ENCODE data around the gene FARP1. TPM values are rescaled to one million over a fixed set of nuclear protein-coding genes. Genes with fewer than 3 reads are reported as not detected.

The FARP1 gene
- total RNA-seq, 4 donors from 2014 or later = 21.2 to 56.5 (median 35.1) TPM

DNA sequence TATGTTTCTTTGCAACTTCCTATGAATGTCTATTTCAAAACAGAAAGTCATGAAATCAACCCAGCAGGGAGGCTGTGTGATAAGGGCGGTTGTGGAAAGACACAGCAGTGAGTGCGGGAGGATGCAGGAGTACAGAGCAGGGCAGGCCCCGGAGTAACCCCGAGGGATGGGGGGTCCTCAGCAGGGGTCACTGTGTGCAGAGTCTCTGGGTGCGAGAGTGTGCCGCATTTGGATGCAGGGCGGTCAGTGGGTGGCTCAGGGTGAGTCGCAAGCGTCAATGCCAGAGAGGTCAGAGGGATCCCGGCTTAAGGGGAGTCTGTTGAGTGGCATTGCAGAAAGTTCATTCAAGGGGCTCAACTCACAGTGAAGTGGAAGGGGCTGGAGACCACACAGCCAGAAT, 286.2 kb downstream of the FARP1 start:
- 81% methylated on average over 10 of the region's 10 CpGs for WGBS
- no peaks in the 10 kb centered on the region for H3K9me3 ChIP-seq
- H3K4me3 ChIP-seq = no peak overlapping the region
- no peak for DNase-seq (ENCODE audit: extremely low spot score)
- H3K4me1 ChIP-seq = no peaks in the 10 kb centered on the region
- H3K36me3 ChIP-seq = peaks cover 3 to 41% (median 27%) of the 10 kb centered on the region in 4 donors
- intact Hi-C loops (cut with DNase I) = no loop called here
- no peak overlapping the region for H3K27ac ChIP-seq (replicated peaks in 1 of 4)
- TF ChIP-seq EP300 (IDR thresholded peaks at IDR 0.05) (no peak), CTCF (IDR thresholded peaks at IDR 0.05) (no peak), POLR2A (IDR thresholded peaks at IDR 0.05; ENCODE audit: low read depth) (no peak), POLR2AphosphoS5 (IDR thresholded peaks at IDR 0.05) (no peak)
- H3K27me3 ChIP-seq = no peaks in the 10 kb centered on the region

DNA sequence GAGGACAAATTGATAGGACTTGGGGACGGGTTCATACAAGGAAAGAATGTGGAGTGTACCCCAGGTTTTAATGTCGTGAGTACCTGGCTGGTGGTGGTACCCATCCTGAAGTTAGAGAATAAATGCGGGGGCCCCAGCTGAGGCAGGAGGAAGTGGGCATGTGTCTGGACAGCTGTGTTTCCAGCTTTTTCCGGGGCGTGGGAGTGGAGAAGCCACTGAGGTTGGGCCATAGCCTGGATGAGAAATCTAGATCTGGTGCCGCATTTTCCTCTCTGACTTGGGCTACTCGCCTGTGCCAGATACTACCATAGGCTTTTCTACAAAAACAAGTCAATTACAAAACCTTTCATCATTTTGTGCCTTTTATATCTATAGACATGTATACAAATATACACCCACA, 286.6 kb downstream of the FARP1 start:
- no peak overlapping the region for H3K4me3 ChIP-seq
- no peak for TF ChIP-seq POLR2A (IDR thresholded peaks at IDR 0.05; ENCODE audit: low read depth)
- TF ChIP-seq EP300 (IDR thresholded peaks at IDR 0.05) = no peak
- TF ChIP-seq POLR2AphosphoS5 (IDR thresholded peaks at IDR 0.05) = no peak
- no peak for TF ChIP-seq CTCF (IDR thresholded peaks at IDR 0.05)
- no peaks in the 10 kb centered on the region for H3K9me3 ChIP-seq
- H3K27ac ChIP-seq (replicated peaks in 1 of 4) = no peak overlapping the region
- intact Hi-C loops (cut with DNase I) = no loop called here
- peaks cover 3 to 38% (median 24%) of the 10 kb centered on the region in 4 donors for H3K36me3 ChIP-seq
- 86% methylated on average over 7 of the region's 7 CpGs for WGBS
- no peaks in the 10 kb centered on the region for H3K27me3 ChIP-seq
- no peaks in the 10 kb centered on the region for H3K4me1 ChIP-seq
- DNase-seq (ENCODE audit: extremely low spot score) = no peak

GRCh38 chr13:98429977-98430736, 287.3 kb downstream of the FARP1 start:
- no peak overlapping the region for H3K27ac ChIP-seq (replicated peaks in 1 of 4)
- no peaks in the 10 kb centered on the region for H3K27me3 ChIP-seq
- TF ChIP-seq POLR2A (IDR thresholded peaks at IDR 0.05; ENCODE audit: low read depth) (no peak), EP300 (IDR thresholded peaks at IDR 0.05) (no peak)
- intact Hi-C loops (cut with DNase I) = loop anchor here (10.0 kb wide), 1 partner anchor 285 kb away; the partner anchor contains the start of gene FARP1
- 79% methylated on average over 11 of the region's 11 CpGs for WGBS
- no peaks in the 10 kb centered on the region for H3K4me1 ChIP-seq
- H3K4me3 ChIP-seq = no peak overlapping the region
- no peaks in the 10 kb centered on the region for H3K9me3 ChIP-seq
- H3K36me3 ChIP-seq = peaks cover 3 to 32% (median 21%) of the 10 kb centered on the region in 4 donors
- no peak for DNase-seq (ENCODE audit: extremely low spot score)

- whole genome bisulfite sequencing = 95% methylated on average over 11 of the region's 11 CpGs
- intact Hi-C loops (cut with DNase I) = loop anchor here (10.0 kb wide), 1 partner anchor 288 kb away; the partner anchor contains the start of gene FARP1
- Histone ChIP-seq H3K27ac (replicated peaks in 1 of 4) (no peak overlapping the region), H3K4me1 (no peaks in the 10 kb centered on the region), H3K9me3 (no peaks in the 10 kb centered on the region), H3K27me3 (no peaks in the 10 kb centered on the region), H3K36me3 (peaks cover 0 to 24% (median 16%) of the 10 kb centered on the region in 4 donors), H3K4me3 (no peak overlapping the region)
- TF ChIP-seq POLR2AphosphoS5 (IDR thresholded peaks at IDR 0.05) = no peak
- no peak for TF ChIP-seq EP300 (IDR thresholded peaks at IDR 0.05)
- no peak for DNase-seq (ENCODE audit: extremely low spot score)
These were observed 289.7 kb downstream of the FARP1 start for GRCh38 chr13:98432638-98433037.

GRCh38 chr13:98433654-98434053, 290.8 kb downstream of the FARP1 start:
- H3K9me3 ChIP-seq = no peaks in the 10 kb centered on the region
- peaks cover 0 to 25% (median 13%) of the 10 kb centered on the region in 4 donors for H3K36me3 ChIP-seq
- no peaks in the 10 kb centered on the region for H3K4me1 ChIP-seq
- WGBS = 95% methylated on average over 4 of the region's 10 CpGs
- DNase-seq (ENCODE audit: extremely low spot score) = no peak
- H3K4me3 ChIP-seq = no peak overlapping the region
- TF ChIP-seq POLR2AphosphoS5 (IDR thresholded peaks at IDR 0.05) = no peak
- TF ChIP-seq CTCF (IDR thresholded peaks at IDR 0.05) = no peak
- no peak for TF ChIP-seq POLR2A (IDR thresholded peaks at IDR 0.05; ENCODE audit: low read depth)
- no peak for TF ChIP-seq EP300 (IDR thresholded peaks at IDR 0.05)
- H3K27ac ChIP-seq (replicated peaks in 1 of 4) = no peak overlapping the region
- intact Hi-C loops (cut with DNase I) = loop anchor here (10.0 kb wide), 1 partner anchor 289 kb away; the partner anchor contains the start of gene FARP1
- no peaks in the 10 kb centered on the region for H3K27me3 ChIP-seq

Data from esophagus muscularis mucosa (tissue), 4 donors.